Inferior parietal cortex (tissue), 1 donor: Measurements from ENCODE around the gene FGF9.

Experiments
- DNase-seq: peaks from one replicate; pipeline ENCODE4 v3.0.0-alpha.2; 2016; ENCODE audit errors: extremely low spot score

Gene FGF9

GRCh38 chr13:21674490-21675009, 3.7 kb downstream of the FGF9 start:
- DNase-seq = no peak

GRCh38 chr13:21675095-21675991, 4.5 kb downstream of the FGF9 start:
- DNase-seq = no peak

GRCh38 chr13:21676611-21677021, 5.7 kb downstream of the FGF9 start:
- DNase-seq = no peak

GRCh38 chr13:21677075-21677623, 6.3 kb downstream of the FGF9 start:
- no peak for DNase-seq

GRCh38 chr13:21683034-21683733, 12.3 kb downstream of the FGF9 start:
- DNase-seq = no peak

- DNase-seq = no peak
These were observed 13.7 kb downstream of the FGF9 start for GRCh38 chr13:21684576-21684975.

GRCh38 chr13:21685485-21686064, 14.7 kb downstream of the FGF9 start:
- DNase-seq = no peak

- no peak for DNase-seq
These were observed 16.0 kb downstream of the FGF9 start for GRCh38 chr13:21686751-21687391.

GRCh38 chr13:21688056-21688455, 17.2 kb downstream of the FGF9 start:
- DNase-seq = no peak

GRCh38 chr13:21689097-21689496, 18.2 kb downstream of the FGF9 start:
- no peak for DNase-seq

- no peak for DNase-seq
These were observed 20.1 kb downstream of the FGF9 start for GRCh38 chr13:21690955-21691354.

- DNase-seq = no peak
These were observed 20.6 kb downstream of the FGF9 start for GRCh38 chr13:21691500-21691899.

- no peak for DNase-seq
These were observed 21.1 kb downstream of the FGF9 start for GRCh38 chr13:21691928-21692327.

- DNase-seq = no peak
These were observed 24.0 kb downstream of the FGF9 start for GRCh38 chr13:21694831-21695230.

GRCh38 chr13:21695546-21695945, 24.7 kb downstream of the FGF9 start:
- DNase-seq = no peak

GRCh38 chr13:21696865-21697448, 26.1 kb downstream of the FGF9 start:
- DNase-seq = no peak

GRCh38 chr13:21698817-21699679, 28.2 kb downstream of the FGF9 start:
- DNase-seq = no peak

- DNase-seq = no peak
These were observed 30.6 kb downstream of the FGF9 start for GRCh38 chr13:21701460-21701859.

- no peak for DNase-seq
These were observed 33.0 kb downstream of the FGF9 start for GRCh38 chr13:21703846-21704245.

- DNase-seq = no peak
These were observed 36.7 kb downstream of the FGF9 start for GRCh38 chr13:21707586-21707985.
